ENCODE measurements around the gene ADAMTS9.

DNA sequence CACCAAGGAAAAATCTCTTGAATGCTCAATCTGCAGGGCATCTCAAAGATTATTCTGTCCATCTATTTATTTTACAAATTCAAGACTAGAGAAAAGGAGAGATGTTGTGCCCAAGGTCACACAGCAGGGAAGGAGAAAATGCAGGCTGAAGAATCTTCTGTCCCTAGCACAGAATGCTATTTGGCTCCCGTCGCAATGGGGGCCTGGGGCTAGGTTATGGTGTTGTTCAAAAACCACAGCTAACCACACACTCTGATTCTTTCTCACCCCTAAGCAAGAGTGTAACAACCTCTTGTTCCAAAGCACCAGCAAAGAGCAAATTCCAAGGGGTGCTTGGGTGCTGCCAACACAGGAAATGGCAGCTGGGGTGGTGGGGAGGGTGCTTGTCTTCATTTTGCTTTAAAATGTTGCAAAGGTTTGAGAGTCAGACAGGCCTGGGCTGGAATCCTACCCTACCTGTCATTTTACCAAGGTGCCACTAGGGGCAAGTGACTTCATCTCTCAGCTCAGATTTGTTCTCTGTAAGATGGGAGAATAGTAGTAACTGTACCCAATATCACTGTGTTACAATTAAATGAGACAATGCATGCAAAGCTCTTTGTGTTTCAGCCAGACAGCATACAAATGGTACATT lies 112.5 kb downstream of the ADAMTS9 start:
- TF ChIP-seq, protein P1, sequence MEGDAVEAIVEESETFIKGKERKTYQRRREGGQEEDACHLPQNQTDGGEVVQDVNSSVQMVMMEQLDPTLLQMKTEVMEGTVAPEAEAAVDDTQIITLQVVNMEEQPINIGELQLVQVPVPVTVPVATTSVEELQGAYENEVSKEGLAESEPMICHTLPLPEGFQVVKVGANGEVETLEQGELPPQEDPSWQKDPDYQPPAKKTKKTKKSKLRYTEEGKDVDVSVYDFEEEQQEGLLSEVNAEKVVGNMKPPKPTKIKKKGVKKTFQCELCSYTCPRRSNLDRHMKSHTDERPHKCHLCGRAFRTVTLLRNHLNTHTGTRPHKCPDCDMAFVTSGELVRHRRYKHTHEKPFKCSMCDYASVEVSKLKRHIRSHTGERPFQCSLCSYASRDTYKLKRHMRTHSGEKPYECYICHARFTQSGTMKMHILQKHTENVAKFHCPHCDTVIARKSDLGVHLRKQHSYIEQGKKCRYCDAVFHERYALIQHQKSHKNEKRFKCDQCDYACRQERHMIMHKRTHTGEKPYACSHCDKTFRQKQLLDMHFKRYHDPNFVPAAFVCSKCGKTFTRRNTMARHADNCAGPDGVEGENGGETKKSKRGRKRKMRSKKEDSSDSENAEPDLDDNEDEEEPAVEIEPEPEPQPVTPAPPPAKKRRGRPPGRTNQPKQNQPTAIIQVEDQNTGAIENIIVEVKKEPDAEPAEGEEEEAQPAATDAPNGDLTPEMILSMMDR (IDR thresholded peaks at IDR 0.05): peak; percentile 38 to 61 (median 42)
- TF ChIP-seq POLR2AphosphoS5 (IDR thresholded peaks at IDR 0.05) (no peak), POLR2A (IDR thresholded peaks at IDR 0.05) (no peak), EP300 (IDR thresholded peaks at IDR 0.05; ENCODE audit: low read depth) (no peak)
